HL-60/S4 treated with phorbol 12-myristate 13-acetate at 8.2 ng/mL for 4 days and 3 days (cell line): Measurements from ENCODE around the gene NDUFB10.
"Not testable (repeated sequence)": the region's sequence is repeated elsewhere in the genome, so short reads cannot be mapped to it uniquely, and the experiment has no call there.

ENCODE experiments used
- in situ Hi-C: fragments of 300-500 bp; cut with MboI; formaldehyde crosslinking; loops from 2 replicates; pipeline ENCODE4 v1.15.0; 2022; ENCODE audit warnings: low sequenced_read_pairs

NDUFB10 gene

DNA sequence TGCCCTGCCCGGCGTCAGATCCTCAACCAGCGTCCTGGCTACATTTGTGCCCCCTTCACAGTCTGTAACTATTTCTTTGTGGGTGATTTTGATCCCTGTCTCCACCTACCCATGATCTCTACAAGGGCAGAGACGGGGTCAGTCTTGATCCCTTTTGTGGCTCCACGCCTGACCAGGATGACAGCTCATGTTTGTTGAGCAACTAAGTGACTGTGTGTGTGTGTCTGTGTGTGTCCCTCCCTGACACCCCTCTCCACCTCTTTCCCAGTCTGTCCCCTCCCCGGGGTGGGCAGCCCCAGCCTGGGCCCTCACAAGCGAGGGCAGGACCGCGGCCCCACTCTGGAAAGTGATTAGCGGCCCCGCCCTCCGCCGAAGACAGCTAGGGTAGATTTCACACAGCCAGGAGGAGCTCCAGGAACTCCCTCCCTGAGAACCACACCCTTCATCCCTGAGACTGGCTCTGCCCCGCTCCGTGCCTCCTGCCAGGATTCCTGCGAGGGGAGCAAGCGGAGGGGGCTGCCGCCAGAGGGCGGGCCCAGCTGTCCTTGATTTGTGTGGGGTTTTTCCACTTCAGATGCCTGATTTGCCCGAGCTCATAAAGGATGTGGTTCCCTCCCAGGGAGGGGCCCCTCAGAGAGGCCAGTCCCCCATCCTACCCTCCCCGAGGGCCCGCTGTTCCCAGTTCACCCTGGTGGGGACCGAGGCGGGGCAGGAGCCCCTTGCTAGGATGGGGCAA is 35.9 kb upstream of the NDUFB10 start:
- in situ Hi-C loops, result no loop called here

GRCh38 chr16:1924095-1924494 is 35.2 kb upstream of the NDUFB10 start:
- in situ Hi-C loops, result no loop called here

DNA sequence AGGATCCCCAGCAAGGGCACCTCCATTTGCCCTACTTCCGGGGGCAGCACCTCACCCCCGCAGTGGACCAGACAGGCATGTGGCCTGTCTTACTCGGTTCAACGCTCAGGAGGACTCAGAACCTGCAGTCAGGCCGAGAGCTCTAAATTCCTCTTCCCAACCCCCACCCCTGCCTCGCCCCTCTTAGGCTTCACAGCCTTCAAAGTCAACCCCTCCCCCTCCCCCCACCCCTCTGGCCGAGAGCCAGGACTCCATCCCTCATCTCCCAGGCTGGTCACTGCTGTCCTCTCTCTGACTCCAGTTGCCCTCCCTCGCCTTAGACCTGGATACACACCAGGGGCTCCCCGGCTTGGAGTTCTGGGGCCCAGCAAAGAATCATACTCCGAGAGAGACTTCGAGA is 33.1 kb upstream of the NDUFB10 start:
- in situ Hi-C loops, result no loop called here

DNA sequence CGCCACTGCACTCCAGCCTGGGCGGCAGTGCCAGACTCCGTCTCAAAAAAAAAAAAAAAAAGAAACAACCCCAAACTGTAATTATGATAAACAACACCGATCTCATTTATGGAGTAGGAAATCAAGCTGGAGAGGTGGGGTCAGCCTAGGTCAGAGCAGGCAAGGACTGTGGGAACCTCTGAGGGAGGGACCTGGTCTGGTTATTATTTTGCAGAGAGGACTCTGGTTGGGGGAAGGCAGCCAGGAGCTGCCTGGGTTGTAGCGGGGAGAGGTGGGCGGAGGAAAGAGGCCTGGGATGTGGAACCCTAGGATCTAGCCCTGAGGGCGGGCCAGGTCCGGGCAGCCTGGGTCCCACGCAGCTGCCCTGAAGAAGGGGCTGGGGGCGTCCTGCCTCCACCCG is 30.2 kb upstream of the NDUFB10 start:
- in situ Hi-C loops, result no loop called here

DNA sequence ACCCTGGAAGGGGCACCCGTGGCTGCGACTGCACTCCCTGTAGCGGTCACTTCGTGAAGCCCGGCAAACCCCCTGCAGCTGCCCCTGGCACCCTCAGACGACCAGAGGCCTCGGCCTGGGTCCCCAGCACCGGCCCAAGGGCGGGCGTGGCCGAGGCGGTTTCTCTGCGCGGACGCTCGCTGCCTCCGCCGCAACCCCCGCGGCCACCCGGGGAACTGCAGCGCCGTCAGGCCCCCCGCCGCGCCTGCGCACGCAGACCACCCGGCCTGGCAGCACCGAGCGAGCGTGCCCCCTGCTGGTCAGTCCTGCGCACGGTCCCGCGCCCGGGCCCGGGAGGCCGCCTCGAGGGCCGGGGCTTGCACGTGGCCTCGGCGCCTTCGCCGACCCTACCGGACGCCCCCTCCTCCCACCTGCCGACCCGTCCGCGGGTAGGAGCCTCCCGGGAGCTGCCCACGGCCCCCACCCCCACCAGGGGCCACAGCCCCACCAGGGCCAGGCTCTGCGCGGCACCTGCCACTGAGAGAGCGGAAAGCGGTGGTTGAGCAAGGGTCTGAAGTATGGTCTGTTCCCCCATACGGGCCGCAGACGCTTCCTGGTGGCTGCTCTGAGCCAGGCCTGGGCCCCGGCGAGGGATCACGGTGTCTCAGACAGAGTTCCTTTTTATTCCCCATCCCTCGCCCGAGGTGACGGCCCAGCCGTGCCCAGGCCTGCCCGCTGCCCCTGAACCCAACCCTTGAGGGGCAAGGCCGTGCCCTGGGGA is 29.6 kb upstream of the NDUFB10 start:
- in situ Hi-C loops, result no loop called here

DNA sequence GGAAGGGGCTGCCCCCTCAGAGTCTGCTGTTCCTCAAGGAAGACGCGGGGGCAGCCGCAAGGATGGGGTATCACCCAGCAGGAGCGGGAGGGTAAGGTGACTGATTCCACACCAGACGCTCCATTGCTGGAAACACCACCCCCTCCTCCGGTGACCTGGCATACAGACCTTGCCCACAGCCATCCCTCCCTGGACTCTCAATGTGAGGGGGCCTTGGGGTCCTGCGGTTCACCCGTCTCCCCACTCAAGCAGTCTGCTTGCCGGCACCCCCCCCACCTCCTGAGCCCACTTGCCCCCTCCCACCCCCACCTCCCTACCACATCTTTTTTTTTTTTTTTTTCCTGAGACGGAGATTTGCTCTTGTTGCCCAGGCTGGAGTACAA is 29.0 kb upstream of the NDUFB10 start:
- in situ Hi-C loops, result no loop called here

DNA sequence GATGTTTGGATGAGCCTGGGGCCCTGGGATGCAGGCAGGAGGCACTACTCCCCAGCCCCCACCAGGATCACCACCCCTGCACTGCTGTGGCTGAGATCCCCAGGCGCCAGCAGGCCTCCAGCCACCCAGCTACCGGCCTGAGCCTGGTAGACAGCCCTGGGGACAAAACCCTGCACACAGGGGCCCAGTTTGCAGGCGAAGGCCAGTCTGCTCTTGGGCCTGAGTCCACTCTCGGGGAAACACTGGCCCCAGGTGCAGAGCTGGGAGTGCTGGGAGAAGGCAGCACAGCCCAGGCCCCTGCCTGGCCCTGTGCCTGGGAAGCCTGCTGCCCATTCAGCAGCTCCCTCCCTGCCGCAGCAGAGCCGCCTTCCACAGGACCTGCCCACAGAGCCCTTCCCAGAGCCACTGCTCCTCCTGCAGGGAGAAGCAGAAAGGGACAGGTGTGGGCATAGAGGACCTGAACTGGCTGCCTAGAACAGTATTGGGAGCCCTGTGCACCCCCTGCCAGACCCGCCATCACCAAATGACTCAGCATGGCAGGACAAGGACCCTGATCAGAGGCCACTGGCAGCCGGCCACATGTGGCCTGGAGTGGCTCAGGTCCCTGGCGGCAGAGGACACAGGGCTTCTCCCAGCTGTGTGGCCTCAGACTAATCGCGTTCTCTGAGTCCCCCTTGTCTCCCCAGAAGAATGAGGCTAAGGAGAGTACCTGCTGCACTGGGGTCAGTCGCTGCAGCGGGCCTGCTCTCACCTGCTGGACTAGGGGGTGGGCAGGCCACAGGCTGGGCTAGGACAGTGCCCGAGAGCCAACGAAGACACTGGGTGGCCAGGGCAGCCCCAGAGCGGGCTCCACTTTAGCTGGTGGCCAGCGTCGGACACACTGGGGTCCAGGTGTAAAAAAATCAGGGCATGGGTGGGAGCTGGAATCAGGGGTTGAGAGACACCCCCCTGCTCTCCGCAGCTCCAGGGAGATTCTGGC is 27.0 kb upstream of the NDUFB10 start:
- in situ Hi-C loops, result no loop called here

GRCh38 chr16:1933097-1933661 is 26.2 kb upstream of the NDUFB10 start:
- in situ Hi-C loops, result no loop called here

DNA sequence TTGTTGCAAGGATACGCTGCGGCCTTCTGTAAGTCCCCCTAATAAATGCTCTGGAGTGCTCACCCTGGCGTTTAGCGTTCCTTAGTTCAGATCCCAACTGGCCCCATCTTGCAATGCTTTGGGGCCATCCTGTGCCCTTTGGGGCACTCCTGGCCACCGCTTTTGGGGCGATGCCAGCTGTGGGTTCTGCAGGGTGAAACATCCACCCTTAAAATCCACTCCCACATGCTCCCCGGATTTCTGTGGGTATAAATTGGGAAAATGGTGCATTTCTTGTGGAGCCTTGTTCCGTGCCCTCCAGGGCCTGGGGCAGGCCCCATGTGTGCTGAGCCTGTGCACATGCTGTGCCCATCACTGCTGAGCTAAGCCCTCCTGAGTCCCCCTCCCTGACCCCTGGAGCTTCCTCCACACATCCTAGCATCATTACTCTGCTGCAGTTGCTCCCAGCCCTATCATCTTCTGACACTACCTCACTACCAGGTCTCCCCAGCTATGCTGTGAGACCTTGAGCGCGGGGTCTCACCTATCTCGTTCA is 22.3 kb upstream of the NDUFB10 start:
- in situ Hi-C loops, result no loop called here

- in situ Hi-C loops, result no loop called here
Observed at GRCh38 chr16:1938316-1938715, 21.0 kb upstream of the NDUFB10 start.

DNA sequence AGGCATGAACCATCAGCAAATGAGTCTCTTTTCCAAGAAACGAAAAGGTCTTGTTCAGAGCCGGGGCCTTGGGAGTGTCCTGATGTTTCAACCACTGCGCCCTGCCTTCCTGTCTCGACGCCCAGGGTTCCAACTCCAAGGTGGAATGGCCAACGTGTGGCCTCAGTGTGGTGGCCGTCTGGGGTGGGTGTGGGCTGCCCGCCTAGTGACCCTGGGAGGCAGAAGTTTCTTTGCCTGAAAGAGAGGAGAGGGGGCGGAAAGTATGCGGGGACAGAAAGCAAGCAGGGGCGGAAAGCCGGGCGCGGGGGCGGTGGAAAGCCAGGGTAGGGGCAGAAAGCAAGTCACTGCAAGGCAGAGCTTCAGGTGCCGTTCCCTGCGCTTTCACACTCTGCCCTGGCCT is 20.4 kb upstream of the NDUFB10 start:
- in situ Hi-C loops, result no loop called here

GRCh38 chr16:1939833-1940232 is 19.5 kb upstream of the NDUFB10 start:
- in situ Hi-C loops, result not testable (repeated sequence)

- in situ Hi-C loops, result no loop called here
Observed at GRCh38 chr16:1940273-1941161, 18.8 kb upstream of the NDUFB10 start.

GRCh38 chr16:1941162-1942046 is 17.9 kb upstream of the NDUFB10 start:
- in situ Hi-C loops, result no loop called here

DNA sequence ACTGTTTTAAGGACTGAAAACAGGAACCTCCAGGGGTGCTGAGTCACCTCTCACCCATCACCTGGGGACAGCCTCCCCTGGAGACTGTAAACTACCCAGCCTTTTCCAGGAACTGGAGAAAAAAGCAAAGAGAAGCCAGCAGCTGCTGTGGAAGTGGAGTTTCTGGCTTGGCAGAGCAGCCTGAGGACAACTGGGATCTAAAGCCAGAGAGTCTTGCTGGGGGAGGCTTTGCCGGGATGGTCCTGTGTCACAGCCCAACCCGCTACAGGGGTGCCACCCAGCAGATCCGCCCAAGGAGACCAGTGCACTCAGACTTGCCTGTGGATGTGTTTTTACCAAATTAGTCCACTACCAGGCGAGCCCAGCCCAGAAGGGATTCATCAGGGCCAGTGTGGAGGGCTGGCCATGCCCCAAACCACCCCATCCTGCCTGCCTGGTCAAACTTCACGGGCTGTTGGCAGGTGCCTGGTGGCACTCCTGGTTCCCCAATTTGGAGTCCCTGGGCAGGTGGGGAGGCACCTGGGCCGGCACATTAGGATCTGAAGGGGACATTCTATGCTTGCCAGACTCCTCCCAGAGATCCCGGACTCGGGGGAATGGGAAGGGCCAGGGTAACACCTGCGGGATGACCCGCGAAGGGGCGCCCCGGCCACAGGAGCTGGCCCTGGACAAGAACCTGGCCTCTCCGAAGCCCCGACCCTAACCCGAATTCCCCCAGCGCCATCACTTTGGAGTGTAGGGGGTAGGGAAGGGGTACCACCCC is 17.1 kb upstream of the NDUFB10 start:
- in situ Hi-C loops, result no loop called here

- in situ Hi-C loops, result no loop called here
Observed at GRCh38 chr16:1942810-1943726, 16.3 kb upstream of the NDUFB10 start, which contains the start of gene MSRB1. Gene MSRB1 (minus strand): TSS chr16:1943199. CDS start chr16:1943156, 43 bp downstream.
